HG03139 (cell line): Measurements from ENCODE around the gene COL6A2.

Source experiments
- ATAC-seq: cut with Tn5 transposase; IDR thresholded peaks from one replicate; pipeline ENCODE4 v1.9.1; 2021; ENCODE audit not compliant: unreplicated experiment

COL6A2 gene

GRCh38 chr21:46112725-46113215 is 14.9 kb downstream of the COL6A2 start:
- ATAC-seq: no peak

GRCh38 chr21:46113497-46114176 is 15.7 kb downstream of the COL6A2 start:
- ATAC-seq: no peak

GRCh38 chr21:46114963-46115362 is 17.1 kb downstream of the COL6A2 start:
- ATAC-seq: no peak

GRCh38 chr21:46115441-46116188 is 17.7 kb downstream of the COL6A2 start:
- ATAC-seq: no peak

- no peak for ATAC-seq
These were observed 18.4 kb downstream of the COL6A2 start for GRCh38 chr21:46116189-46116775.

- no peak for ATAC-seq
These were observed 19.1 kb downstream of the COL6A2 start for GRCh38 chr21:46116776-46117585.

- ATAC-seq: no peak
These were observed 19.8 kb downstream of the COL6A2 start for GRCh38 chr21:46117586-46118315.

GRCh38 chr21:46118316-46119143 is 20.6 kb downstream of the COL6A2 start:
- no peak for ATAC-seq

- no peak for ATAC-seq
These were observed 21.3 kb downstream of the COL6A2 start for GRCh38 chr21:46119144-46119636.

GRCh38 chr21:46119637-46120271 is 21.8 kb downstream of the COL6A2 start:
- no peak for ATAC-seq

- no peak for ATAC-seq
These were observed 22.7 kb downstream of the COL6A2 start for GRCh38 chr21:46120301-46121285.

- ATAC-seq: no peak
These were observed 23.6 kb downstream of the COL6A2 start for GRCh38 chr21:46121286-46122221.

- no peak for ATAC-seq
These were observed 24.3 kb downstream of the COL6A2 start for GRCh38 chr21:46122237-46122671.

GRCh38 chr21:46122758-46123683 is 25.1 kb downstream of the COL6A2 start:
- no peak for ATAC-seq

GRCh38 chr21:46124083-46124925 is 26.4 kb downstream of the COL6A2 start:
- no peak for ATAC-seq
